SIG-M5 (cell line): ENCODE results near the gene SRGAP2C.
"Not testable (repeated sequence)": the region's sequence is repeated elsewhere in the genome, so short reads cannot be mapped to it uniquely, and the experiment has no call there.

Experiments used
- DNase-seq: peaks from one replicate; lab custom pipeline; 2025; lab: John Stamatoyannopoulos, UW

Gene SRGAP2C

DNA sequence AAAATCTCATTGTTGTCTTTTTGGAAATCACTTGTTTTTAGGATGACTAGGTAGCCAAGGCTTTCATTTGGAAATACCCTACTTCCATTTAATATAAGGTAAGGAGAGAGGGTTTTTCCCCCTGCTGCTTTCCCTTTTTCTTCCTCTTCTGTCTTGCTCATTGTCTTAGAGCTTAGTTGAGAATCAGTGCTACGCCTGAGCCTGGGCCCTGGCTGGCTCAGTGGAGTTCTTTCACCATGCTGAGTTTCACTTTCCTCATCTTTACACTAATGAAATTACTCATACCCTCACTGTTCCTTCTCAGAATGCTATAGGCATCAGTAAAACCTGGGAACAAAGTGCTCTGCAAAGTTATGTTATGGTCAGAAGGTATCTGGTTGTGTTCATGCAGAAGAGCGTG is 154.8 kb downstream of the SRGAP2C start:
- not testable (repeated sequence) for DNase-seq

- DNase-seq = not testable (repeated sequence)
Measured at GRCh38 chr1:121343311-121343906, 158.6 kb downstream of the SRGAP2C start.

DNA sequence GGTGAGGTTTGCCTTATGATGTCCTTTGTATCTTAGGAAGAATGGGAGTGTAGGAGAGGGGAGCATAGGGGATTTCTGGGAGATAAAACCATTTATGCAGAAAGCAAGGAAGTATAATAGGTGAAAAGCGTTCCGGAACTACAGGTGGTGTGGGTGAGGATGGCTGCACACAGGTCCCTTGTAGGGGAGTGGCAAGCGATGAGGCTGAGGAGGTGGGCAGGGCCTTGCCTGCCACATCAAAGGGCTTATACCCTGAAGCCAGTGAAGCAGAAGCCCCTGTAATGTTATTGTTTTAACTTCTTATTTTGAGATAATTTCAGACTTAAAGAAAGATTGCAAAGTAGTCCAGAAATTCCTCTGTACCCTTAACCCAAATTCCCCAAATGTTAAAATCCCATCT is 159.6 kb downstream of the SRGAP2C start:
- DNase-seq = not testable (repeated sequence)

GRCh38 chr1:121346654-121347053 is 161.9 kb downstream of the SRGAP2C start:
- DNase-seq = not testable (repeated sequence)

DNA sequence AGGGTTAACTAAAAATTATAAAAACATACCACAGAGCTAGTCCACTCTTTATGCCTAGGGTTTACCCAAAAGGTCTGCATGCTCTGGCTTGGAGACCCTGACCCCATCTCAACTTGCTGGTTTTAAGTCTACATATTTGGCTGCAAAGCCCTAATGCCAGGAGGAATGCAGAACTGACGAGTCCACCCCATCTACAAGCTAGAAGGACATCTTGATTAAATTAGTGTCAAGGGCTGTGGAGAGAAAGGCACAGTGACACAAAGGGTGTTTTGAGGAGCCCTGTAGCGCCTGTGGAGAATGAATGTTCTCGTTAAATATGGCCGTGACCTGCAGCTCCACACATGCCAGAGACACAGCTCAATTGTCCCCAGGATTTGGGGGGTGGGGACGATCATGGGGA is 162.7 kb downstream of the SRGAP2C start:
- DNase-seq = not testable (repeated sequence)

- not testable (repeated sequence) for DNase-seq
Measured at GRCh38 chr1:121348115-121348514, 163.3 kb downstream of the SRGAP2C start.

DNA sequence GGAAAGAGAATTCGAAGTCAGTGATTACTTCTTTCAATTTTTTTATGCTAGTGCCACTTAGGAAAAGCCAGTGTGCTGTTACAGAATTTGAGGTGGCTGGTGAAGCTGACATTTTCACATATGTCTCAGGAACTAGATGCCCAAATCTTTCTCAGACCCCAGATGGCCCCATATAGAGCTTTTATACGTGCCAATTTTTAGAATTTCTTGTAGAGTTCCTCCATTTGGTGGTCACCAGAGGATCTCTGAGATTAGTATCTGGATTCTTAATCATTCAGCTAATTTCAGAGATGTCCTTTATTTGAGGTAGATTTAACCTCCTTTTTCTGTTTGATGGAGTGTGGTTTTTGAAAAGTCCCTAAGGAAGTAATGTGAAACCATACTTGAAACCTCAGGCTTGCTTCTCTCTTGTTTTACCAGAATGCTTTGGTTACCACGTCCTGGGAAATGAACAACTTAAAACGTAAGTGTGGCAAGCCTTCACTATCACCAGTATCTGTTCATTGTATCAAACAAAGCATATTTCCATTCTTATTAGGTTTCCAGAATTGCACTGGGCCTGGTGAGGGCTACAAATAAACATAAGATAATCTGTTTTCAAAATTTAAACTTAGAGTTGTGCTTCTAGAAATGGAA is 164.7 kb downstream of the SRGAP2C start:
- not testable (repeated sequence) for DNase-seq

DNA sequence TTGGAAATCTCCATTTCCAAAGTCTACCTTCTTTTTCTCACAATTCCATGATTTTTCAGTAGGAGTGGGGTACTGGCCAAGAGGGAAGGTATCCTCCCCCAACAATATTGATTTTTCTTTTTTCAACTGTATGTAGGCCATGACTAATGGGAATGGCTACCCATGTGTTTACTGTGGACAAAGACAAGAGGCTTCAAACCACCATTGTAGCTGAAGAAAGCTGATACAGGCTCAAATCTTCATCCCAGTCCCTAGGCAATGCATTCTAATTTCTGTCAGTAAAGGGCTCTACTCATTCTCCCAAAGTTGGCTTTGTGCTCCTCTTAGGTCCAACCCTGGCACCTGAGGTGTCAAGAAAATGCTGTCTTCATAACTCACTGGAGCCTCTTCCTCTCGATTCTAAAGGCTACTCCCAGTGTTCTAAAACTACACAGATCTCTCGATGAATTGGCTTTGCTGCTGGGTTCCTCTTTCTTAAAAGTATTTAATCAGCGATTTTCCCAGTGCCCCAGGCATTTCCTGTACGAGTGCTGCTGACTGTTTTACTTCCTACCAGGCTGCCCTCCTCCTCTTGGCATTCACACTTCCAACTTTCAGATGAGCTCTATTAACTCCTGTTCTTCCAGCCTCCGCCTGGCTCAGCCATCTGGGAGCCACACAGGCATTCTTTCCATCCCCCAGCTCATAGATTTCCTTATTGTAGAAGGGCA is 171.1 kb downstream of the SRGAP2C start:
- not testable (repeated sequence) for DNase-seq

DNA sequence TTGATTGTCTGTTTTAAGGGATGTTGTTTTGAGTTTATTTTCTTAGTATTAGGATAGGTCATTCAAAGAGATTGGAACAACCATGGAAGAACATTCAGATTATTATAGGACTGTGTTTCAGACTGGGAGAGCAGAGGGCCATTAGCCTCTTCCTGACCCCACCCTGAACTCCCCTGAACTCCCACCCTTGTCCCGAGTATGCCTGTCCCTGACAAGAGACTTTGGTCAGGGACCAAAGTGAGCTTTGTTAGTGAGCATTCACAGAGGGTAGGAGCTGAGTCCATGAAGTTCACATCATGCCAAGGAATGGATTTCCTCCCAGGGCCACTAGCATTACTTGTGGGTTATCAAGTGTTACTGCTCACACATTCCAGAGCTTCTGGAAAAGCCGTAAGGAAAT is 172.0 kb downstream of the SRGAP2C start:
- not testable (repeated sequence) for DNase-seq

- not testable (repeated sequence) for DNase-seq
Measured at GRCh38 chr1:121360531-121360930, 175.8 kb downstream of the SRGAP2C start.

GRCh38 chr1:121361451-121362233 is 176.9 kb downstream of the SRGAP2C start:
- not testable (repeated sequence) for DNase-seq

- not testable (repeated sequence) for DNase-seq
Measured at GRCh38 chr1:121362234-121362883, 177.6 kb downstream of the SRGAP2C start.

- not testable (repeated sequence) for DNase-seq
Measured at GRCh38 chr1:121365316-121365715, 180.5 kb downstream of the SRGAP2C start.

GRCh38 chr1:121365723-121366122 is 180.9 kb downstream of the SRGAP2C start:
- DNase-seq = not testable (repeated sequence)

DNA sequence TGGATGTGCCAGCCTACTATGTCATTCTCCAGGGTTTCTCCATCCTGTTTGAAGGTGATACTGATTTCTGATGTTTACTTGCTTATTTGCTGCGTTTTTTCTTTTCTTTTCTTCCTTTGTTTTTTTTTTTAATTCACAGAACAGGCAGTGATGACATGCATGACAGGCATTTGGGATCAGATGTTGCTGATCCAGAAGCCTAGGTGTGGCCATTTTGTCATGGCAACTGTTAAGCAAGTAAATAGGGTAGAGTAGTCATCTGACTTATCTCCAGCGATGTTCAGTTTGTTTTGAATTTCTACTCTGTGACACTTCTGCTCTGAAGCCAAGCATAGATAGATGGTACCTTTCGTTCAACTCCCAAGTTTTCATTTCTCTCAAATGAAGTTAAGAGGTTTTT is 181.4 kb downstream of the SRGAP2C start:
- DNase-seq = not testable (repeated sequence)

DNA sequence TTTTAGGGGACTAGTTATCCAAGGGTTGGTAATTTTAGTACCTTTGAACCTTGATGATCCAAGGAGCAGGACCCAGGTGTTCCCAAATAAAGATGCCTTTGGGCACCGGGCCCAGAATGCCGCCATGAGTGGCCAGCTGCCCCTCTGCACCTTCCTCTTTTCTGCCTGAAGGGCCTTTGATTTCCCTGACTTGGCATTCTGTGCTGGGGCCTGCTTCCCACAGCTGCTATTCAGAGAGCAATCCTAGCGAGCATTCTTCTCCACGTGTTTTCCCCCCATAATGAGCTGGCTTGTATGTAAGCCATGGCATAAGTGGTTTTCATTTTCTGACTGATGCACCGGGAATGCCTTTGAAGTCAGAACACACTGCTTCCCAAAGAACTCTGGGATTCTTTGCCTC is 184.1 kb downstream of the SRGAP2C start:
- DNase-seq = not testable (repeated sequence)

GRCh38 chr1:121369959-121370358 is 185.2 kb downstream of the SRGAP2C start:
- not testable (repeated sequence) for DNase-seq

GRCh38 chr1:121374851-121375367 is 190.1 kb downstream of the SRGAP2C start:
- not testable (repeated sequence) for DNase-seq

DNA sequence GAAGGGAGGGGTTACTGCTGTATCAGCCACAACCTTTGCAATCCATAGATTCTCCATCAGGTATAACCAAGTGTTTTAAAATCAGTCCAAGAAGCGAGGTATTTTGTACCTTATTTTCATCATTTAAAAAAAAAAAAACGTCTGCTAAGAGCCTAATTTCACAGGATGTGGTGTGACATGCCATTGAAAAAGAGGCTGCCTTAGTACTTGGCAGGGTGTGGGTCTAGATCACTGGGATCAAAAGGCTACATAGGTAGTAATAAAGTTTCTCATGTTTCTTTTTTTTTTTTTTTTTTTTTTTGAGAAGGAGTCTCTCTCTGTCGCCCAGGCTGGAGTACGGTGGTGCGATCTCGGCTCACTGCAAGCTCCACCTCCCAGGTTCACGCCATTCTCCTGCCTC is 192.2 kb downstream of the SRGAP2C start:
- not testable (repeated sequence) for DNase-seq

GRCh38 chr1:121378757-121379156 is 194.0 kb downstream of the SRGAP2C start:
- not testable (repeated sequence) for DNase-seq

DNA sequence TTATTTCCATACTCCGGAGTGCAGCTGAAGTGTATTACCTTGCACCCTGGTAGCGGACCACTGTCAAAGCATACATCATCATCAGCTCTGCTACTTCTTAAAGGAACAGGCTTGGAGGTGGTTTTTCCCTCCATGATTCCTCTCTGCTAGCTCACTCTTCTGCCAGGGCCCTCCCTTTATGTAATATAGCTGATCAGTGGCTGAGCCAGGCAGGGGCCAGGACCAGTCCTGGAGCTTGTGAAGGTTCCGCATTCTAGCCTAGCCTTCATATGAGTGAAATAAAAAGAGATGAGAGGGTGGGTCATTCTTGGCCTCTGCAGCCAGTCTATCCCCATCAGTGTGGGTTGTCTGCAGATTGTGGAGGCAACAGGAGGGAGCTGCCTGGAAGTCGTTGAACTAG is 200.0 kb downstream of the SRGAP2C start:
- not testable (repeated sequence) for DNase-seq
